Osteoblast (primary cell): Measurements from ENCODE around the gene IQCN. TPM values are rescaled to one million over a fixed set of nuclear protein-coding genes. Genes with fewer than 3 reads are reported as not detected.

Experiments
- DNase-seq: peaks from one replicate; pipeline ENCODE4 v3.0.0; 2011; ENCODE audit warnings: low spot score, mixed read lengths; ENCODE audit not compliant: insufficient read length; ENCODE audit errors: missing footprints
- H2AFZ ChIP-seq: 2 replicates; pipeline ENCODE4 v1.6.0; 2011; ENCODE audit warnings: mild to moderate bottlenecking, low read length
- H3K27ac ChIP-seq: 2 replicates; pipeline ENCODE4 v1.5.1; 2011; ENCODE audit warnings: mild to moderate bottlenecking, low read depth, low read length, moderate library complexity
- H3K27me3 ChIP-seq: 2 replicates; pipeline ENCODE4 v1.6.0; 2012; ENCODE audit warnings: mild to moderate bottlenecking, control low read depth, inconsistent platforms, low read length, moderate library complexity; ENCODE audit not compliant: insufficient read depth
- H3K36me3 ChIP-seq: 2 replicates; pipeline ENCODE4 v1.5.1; 2011; ENCODE audit warnings: mild to moderate bottlenecking, low read length, control low read depth, moderate library complexity; ENCODE audit not compliant: insufficient read depth
- H3K4me1 ChIP-seq: 2 replicates; pipeline ENCODE4 v1.5.1; 2011; ENCODE audit warnings: mild to moderate bottlenecking, low read length, control low read depth, moderate library complexity; ENCODE audit not compliant: insufficient read depth
- H3K4me2 ChIP-seq: 2 replicates; pipeline ENCODE4 v1.6.0; 2011; ENCODE audit warnings: mild to moderate bottlenecking, low read length; ENCODE audit not compliant: insufficient read depth
- H3K4me3 ChIP-seq: fragments of 200-600 bp; sonication (generic); 3 replicates; pipeline ENCODE4 v1.5.1; 2012; ENCODE audit warnings: mild to moderate bottlenecking, low read length, inconsistent platforms; ENCODE audit not compliant: insufficient read depth
- H3K79me2 ChIP-seq: 2 replicates; pipeline ENCODE4 v1.6.0; 2012; ENCODE audit warnings: mild to moderate bottlenecking, low read length, control low read depth, inconsistent platforms; ENCODE audit not compliant: insufficient read depth
- H3K9me3 ChIP-seq: 2 replicates; pipeline ENCODE4 v1.5.1; 2011; ENCODE audit warnings: low read depth, low read length, control low read depth
- H4K20me1 ChIP-seq: 2 replicates; pipeline ENCODE4 v1.6.0; 2012; ENCODE audit warnings: mild to moderate bottlenecking, low read length, control low read depth; ENCODE audit not compliant: insufficient read depth
- total RNA-seq: library from RNA; depleted of rRNA; stranded (reverse); fragments of >200 nt; gene quantifications from 2 replicates; pipeline ENCODE4 v1.2.3, GENCODE V29; 2012
- TF ChIP-seq, protein P1 (sequence below): IDR thresholded peaks from 2 replicates; pipeline ENCODE4 v1.5.1; 2011; ENCODE audit warnings: mild to moderate bottlenecking, low read depth, low read length, moderate library complexity; ENCODE audit errors: extremely low read depth

Gene IQCN
- total RNA-seq, 1 donor, result 2.5 TPM

DNA sequence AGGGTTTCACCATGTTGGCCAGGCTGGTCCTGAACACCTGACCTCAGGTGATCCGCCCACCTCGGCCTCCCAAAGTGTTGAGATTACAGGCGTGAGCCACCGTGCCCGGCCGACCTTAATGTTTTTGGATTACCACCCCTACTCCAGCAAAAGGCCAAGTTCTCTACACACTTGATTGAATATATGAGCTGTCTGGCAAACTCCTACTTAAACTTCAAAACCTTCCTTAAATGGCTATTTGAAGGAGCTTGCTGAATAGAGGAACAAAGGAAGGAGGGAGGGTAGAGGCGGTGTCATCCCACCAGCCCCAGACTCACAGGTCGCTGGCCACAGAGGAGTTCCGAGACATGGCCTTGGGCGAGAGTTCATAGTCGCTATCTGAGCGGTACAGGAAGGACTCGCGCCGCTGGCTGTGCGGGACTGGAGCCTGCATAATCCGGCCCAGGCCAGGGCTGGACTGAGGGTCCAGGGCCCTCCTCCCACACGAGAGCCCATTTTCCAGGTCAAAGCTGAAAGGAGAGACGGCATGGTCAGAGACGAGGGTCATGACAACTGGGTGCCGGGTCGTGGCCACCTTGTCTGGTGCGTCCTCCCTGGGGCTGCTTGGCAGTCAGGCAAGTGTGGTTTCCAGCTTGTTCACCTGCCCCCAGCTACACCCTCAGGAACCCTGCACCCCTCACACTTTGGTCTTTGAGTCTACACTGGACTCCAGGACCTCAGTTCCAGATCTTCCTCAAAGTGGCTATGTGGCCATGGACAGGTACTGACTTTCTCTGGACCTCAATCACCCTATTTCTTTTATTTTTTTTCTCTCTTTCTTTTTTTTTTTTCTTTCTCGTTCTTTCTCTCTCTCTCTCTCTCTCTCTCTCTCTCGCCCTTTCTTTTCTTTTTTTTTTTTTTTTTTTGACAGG is 52.2 kb downstream of the IQCN start:
- H3K27me3 ChIP-seq, result peaks cover 11% of the 10 kb centered on the region
- no peak overlapping the region for H3K4me2 ChIP-seq
- H3K4me1 ChIP-seq, result peaks cover 12% of the 10 kb centered on the region
- H3K9me3 ChIP-seq, result no peaks in the 10 kb centered on the region
- H3K27ac ChIP-seq, result no peak overlapping the region
- no peaks in the 10 kb centered on the region for H3K79me2 ChIP-seq
- no peaks in the 10 kb centered on the region for H4K20me1 ChIP-seq
- H3K4me3 ChIP-seq, result no peak overlapping the region
- H3K36me3 ChIP-seq, result no peaks in the 10 kb centered on the region
- DNase-seq, result peak; percentile 68
- TF ChIP-seq, protein P1, sequence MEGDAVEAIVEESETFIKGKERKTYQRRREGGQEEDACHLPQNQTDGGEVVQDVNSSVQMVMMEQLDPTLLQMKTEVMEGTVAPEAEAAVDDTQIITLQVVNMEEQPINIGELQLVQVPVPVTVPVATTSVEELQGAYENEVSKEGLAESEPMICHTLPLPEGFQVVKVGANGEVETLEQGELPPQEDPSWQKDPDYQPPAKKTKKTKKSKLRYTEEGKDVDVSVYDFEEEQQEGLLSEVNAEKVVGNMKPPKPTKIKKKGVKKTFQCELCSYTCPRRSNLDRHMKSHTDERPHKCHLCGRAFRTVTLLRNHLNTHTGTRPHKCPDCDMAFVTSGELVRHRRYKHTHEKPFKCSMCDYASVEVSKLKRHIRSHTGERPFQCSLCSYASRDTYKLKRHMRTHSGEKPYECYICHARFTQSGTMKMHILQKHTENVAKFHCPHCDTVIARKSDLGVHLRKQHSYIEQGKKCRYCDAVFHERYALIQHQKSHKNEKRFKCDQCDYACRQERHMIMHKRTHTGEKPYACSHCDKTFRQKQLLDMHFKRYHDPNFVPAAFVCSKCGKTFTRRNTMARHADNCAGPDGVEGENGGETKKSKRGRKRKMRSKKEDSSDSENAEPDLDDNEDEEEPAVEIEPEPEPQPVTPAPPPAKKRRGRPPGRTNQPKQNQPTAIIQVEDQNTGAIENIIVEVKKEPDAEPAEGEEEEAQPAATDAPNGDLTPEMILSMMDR, result no peak
- H2AFZ ChIP-seq, result no peak overlapping the region

DNA sequence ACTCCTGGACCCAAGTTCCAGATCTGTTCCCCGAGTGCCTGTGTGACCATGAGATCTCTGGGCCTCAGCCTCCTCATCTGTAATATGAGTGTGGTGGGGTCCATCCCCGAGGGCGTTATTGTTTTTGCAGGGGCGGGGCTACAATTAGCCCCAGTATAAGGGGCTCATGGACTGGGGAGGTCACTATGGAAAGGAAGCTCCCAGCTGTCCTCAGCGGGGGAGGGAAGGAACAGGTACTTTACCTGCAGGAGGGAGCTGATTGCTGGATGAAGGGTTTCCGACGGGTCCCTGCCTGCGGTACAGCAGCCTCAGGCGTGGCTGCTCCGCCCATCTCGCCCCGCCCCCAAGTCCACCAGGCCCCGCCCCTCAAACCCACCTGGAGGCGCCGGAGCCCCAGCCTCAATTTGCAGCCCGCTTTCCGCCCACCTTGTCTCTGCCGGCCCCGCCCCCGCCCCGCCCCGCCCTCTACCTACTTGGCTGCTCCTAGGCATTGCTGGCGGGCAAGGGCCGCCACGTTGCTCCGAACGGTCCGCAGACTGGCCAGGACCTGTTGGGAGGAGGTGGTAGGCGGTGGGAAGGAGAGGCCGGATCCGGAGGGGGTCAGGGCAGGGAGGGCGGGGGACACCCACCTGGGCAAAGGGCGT is 53.5 kb downstream of the IQCN start:
- Histone ChIP-seq H3K79me2 (no peaks in the 10 kb centered on the region), H3K27ac (no peak overlapping the region), H3K4me2 (no peak overlapping the region), H3K4me3 (no peak overlapping the region), H3K4me1 (peaks cover 9% of the 10 kb centered on the region), H3K27me3 (peaks cover 8% of the 10 kb centered on the region), H3K9me3 (no peaks in the 10 kb centered on the region), H3K36me3 (no peaks in the 10 kb centered on the region), H2AFZ (no peak overlapping the region), H4K20me1 (no peaks in the 10 kb centered on the region)
- TF ChIP-seq, protein P1, result no peak
- DNase-seq, result peak; percentile 47

DNA sequence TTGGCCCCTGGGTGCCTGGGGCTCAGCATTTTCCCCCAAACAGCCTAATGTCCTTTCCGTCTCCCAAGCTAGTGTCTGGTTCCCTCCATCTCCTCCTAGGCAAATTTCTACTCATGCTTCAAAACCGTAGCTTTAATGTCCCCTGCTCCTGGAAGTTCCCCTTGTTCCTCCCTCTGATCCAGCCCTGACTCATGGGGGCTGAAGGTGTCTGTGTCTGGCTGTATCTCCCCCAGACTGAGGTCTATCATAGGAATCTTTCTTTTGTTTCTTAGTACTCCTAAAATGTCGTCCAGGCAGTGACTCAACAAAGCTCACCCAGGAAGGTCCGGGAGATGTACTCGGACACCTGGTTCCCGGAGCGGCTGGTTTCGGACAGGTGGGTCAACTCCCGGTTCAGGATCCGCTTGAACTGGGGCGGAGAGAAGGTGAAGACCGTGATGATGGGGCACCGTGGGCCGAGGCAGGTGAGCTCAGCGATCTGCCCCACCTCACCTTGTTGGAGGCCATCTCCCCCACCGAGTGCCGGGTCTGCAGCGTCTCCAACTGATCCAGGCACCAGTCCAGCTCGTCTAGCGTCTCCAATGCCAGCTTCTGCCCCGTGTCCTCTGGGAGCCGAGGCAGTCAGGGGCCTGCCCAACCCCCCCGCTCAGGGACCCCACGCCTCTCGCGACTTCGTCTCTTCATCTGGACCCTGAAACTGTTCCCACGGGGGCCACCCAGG is 54.2 kb downstream of the IQCN start:
- TF ChIP-seq, protein P1, result no peak
- no peak overlapping the region for H2AFZ ChIP-seq
- H3K4me1 ChIP-seq, result peaks cover 8% of the 10 kb centered on the region
- H3K4me2 ChIP-seq, result no peak overlapping the region
- no peak overlapping the region for H3K4me3 ChIP-seq
- H3K36me3 ChIP-seq, result no peaks in the 10 kb centered on the region
- no peak overlapping the region for H3K27ac ChIP-seq
- peak; percentile 72 for DNase-seq
- no peaks in the 10 kb centered on the region for H3K79me2 ChIP-seq
- no peaks in the 10 kb centered on the region for H3K9me3 ChIP-seq
- H3K27me3 ChIP-seq, result peaks cover 2% of the 10 kb centered on the region
- no peaks in the 10 kb centered on the region for H4K20me1 ChIP-seq

DNA sequence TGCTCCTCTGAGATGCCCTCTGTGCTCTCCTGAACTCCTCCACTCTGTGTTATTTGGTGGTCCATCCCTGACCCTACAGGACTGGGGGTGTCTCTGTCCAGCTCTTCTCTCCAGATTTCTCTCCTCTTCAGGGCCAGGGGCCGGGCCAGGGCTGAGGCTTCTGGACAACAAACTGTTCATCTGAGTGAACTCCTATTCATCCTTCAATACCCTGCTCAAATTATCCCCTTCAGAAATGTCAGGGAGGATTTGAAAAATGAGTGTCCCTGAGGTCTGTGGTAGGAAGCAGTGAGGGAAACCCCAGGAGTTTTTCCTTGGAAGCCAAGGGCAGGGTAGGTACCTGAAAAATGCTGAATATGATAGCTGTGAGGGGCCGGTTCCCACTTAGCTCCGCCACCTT is 55.7 kb downstream of the IQCN start:
- H3K4me3 ChIP-seq, result no peak overlapping the region
- H3K79me2 ChIP-seq, result no peaks in the 10 kb centered on the region
- H3K4me2 ChIP-seq, result no peak overlapping the region
- H3K9me3 ChIP-seq, result no peaks in the 10 kb centered on the region
- peaks cover 10% of the 10 kb centered on the region for H3K4me1 ChIP-seq
- H3K27ac ChIP-seq, result no peak overlapping the region
- DNase-seq, result peak; percentile 22
- TF ChIP-seq, protein P1, result no peak
- H4K20me1 ChIP-seq, result peaks cover 2% of the 10 kb centered on the region
- H2AFZ ChIP-seq, result no peak overlapping the region
- no peaks in the 10 kb centered on the region for H3K27me3 ChIP-seq
- no peaks in the 10 kb centered on the region for H3K36me3 ChIP-seq
